Measurements from ENCODE around the gene KANSL1.

KANSL1 gene

GRCh38 chr17:46128453-46128852, 64.8 kb downstream of the KANSL1 start:
- Histone ChIP-seq H3K27ac (ENCODE audit: low read depth in 2 of 2, low read length in 2 of 2) (no peak overlapping the region), H3K36me3 (ENCODE audit: control insufficient read depth in 2 of 2, insufficient read depth in 2 of 2, low read length in 2 of 2) (peaks cover 0 to 5% of the 10 kb centered on the region in 2 donors), H3K9ac (ENCODE audit: low read depth in 1 of 2, low read length in 2 of 2) (no peak overlapping the region), H3K4me1 (ENCODE audit: control insufficient read depth in 2 of 2, insufficient read depth in 2 of 2, low read length in 2 of 2) (peaks cover 2 to 6% of the 10 kb centered on the region in 2 donors), H3K9me3 (ENCODE audit: control insufficient read depth in 2 of 2, low read length in 2 of 2) (no peaks in the 10 kb centered on the region), H3K4me3 (ENCODE audit: low read length in 2 of 2) (no peak overlapping the region), H3K27me3 (ENCODE audit: control insufficient read depth in 2 of 2, insufficient read depth in 2 of 2, low read length in 2 of 2) (no peaks in the 10 kb centered on the region)

- H3K27me3 ChIP-seq (ENCODE audit: control insufficient read depth in 2 of 2, insufficient read depth in 2 of 2, low read length in 2 of 2): no peaks in the 10 kb centered on the region
- H3K4me3 ChIP-seq (ENCODE audit: low read length in 2 of 2): no peak overlapping the region
- H3K27ac ChIP-seq (ENCODE audit: low read depth in 2 of 2, low read length in 2 of 2): no peak overlapping the region
- H3K9ac ChIP-seq (ENCODE audit: low read depth in 1 of 2, low read length in 2 of 2): no peak overlapping the region
- H3K4me1 ChIP-seq (ENCODE audit: control insufficient read depth in 2 of 2, insufficient read depth in 2 of 2, low read length in 2 of 2): peaks cover 2 to 10% of the 10 kb centered on the region in 2 donors
- peaks cover 0 to 6% of the 10 kb centered on the region in 2 donors for H3K36me3 ChIP-seq (ENCODE audit: control insufficient read depth in 2 of 2, insufficient read depth in 2 of 2, low read length in 2 of 2)
- H3K9me3 ChIP-seq (ENCODE audit: control insufficient read depth in 2 of 2, low read length in 2 of 2): no peaks in the 10 kb centered on the region
Measured at GRCh38 chr17:46127524-46127923, 65.7 kb downstream of the KANSL1 start.

GRCh38 chr17:46126840-46127239, 66.4 kb downstream of the KANSL1 start:
- Histone ChIP-seq H3K27me3 (ENCODE audit: control insufficient read depth in 2 of 2, insufficient read depth in 2 of 2, low read length in 2 of 2) (no peaks in the 10 kb centered on the region), H3K9me3 (ENCODE audit: control insufficient read depth in 2 of 2, low read length in 2 of 2) (no peaks in the 10 kb centered on the region), H3K4me3 (ENCODE audit: low read length in 2 of 2) (no peak overlapping the region), H3K27ac (ENCODE audit: low read depth in 2 of 2, low read length in 2 of 2) (no peak overlapping the region), H3K9ac (ENCODE audit: low read depth in 1 of 2, low read length in 2 of 2) (no peak overlapping the region), H3K4me1 (ENCODE audit: control insufficient read depth in 2 of 2, insufficient read depth in 2 of 2, low read length in 2 of 2) (peaks cover 6 to 15% of the 10 kb centered on the region in 2 donors), H3K36me3 (ENCODE audit: control insufficient read depth in 2 of 2, insufficient read depth in 2 of 2, low read length in 2 of 2) (peaks cover 0 to 6% of the 10 kb centered on the region in 2 donors)

GRCh38 chr17:46125831-46126230, 67.4 kb downstream of the KANSL1 start:
- H3K9ac ChIP-seq (ENCODE audit: low read depth in 1 of 2, low read length in 2 of 2): no peak overlapping the region
- H3K4me1 ChIP-seq (ENCODE audit: control insufficient read depth in 2 of 2, insufficient read depth in 2 of 2, low read length in 2 of 2): peaks cover 11 to 24% of the 10 kb centered on the region in 2 donors
- H3K36me3 ChIP-seq (ENCODE audit: control insufficient read depth in 2 of 2, insufficient read depth in 2 of 2, low read length in 2 of 2): peaks cover 0 to 6% of the 10 kb centered on the region in 2 donors
- H3K4me3 ChIP-seq (ENCODE audit: low read length in 2 of 2): no peak overlapping the region
- H3K27ac ChIP-seq (ENCODE audit: low read depth in 2 of 2, low read length in 2 of 2): no peak overlapping the region
- no peaks in the 10 kb centered on the region for H3K9me3 ChIP-seq (ENCODE audit: control insufficient read depth in 2 of 2, low read length in 2 of 2)
- H3K27me3 ChIP-seq (ENCODE audit: control insufficient read depth in 2 of 2, insufficient read depth in 2 of 2, low read length in 2 of 2): no peaks in the 10 kb centered on the region

- H3K4me1 ChIP-seq (ENCODE audit: control insufficient read depth in 2 of 2, insufficient read depth in 2 of 2, low read length in 2 of 2): peaks cover 9 to 26% of the 10 kb centered on the region in 2 donors
Measured at GRCh38 chr17:46124695-46125592, 68.3 kb downstream of the KANSL1 start.

GRCh38 chr17:46123607-46124006, 69.6 kb downstream of the KANSL1 start:
- peaks cover 9 to 26% of the 10 kb centered on the region in 2 donors for H3K4me1 ChIP-seq (ENCODE audit: control insufficient read depth in 2 of 2, insufficient read depth in 2 of 2, low read length in 2 of 2)
- no peaks in the 10 kb centered on the region for H3K27me3 ChIP-seq (ENCODE audit: control insufficient read depth in 2 of 2, insufficient read depth in 2 of 2, low read length in 2 of 2)
- no peaks in the 10 kb centered on the region for H3K9me3 ChIP-seq (ENCODE audit: control insufficient read depth in 2 of 2, low read length in 2 of 2)
- H3K36me3 ChIP-seq (ENCODE audit: control insufficient read depth in 2 of 2, insufficient read depth in 2 of 2, low read length in 2 of 2): peaks cover 0 to 6% of the 10 kb centered on the region in 2 donors
- no peak overlapping the region for H3K27ac ChIP-seq (ENCODE audit: low read depth in 2 of 2, low read length in 2 of 2)
- H3K4me3 ChIP-seq (ENCODE audit: low read length in 2 of 2): no peak overlapping the region
- no peak overlapping the region for H3K9ac ChIP-seq (ENCODE audit: low read depth in 1 of 2, low read length in 2 of 2)

More at GRCh38 chr17:46124695-46125592, 68.3 kb downstream of the KANSL1 start:
- no peaks in the 10 kb centered on the region for H3K27me3 ChIP-seq (ENCODE audit: control insufficient read depth in 2 of 2, insufficient read depth in 2 of 2, low read length in 2 of 2)
- peaks cover 0 to 6% of the 10 kb centered on the region in 2 donors for H3K36me3 ChIP-seq (ENCODE audit: control insufficient read depth in 2 of 2, insufficient read depth in 2 of 2, low read length in 2 of 2)
- H3K9me3 ChIP-seq (ENCODE audit: control insufficient read depth in 2 of 2, low read length in 2 of 2): no peaks in the 10 kb centered on the region
- no peak overlapping the region for H3K4me3 ChIP-seq (ENCODE audit: low read length in 2 of 2)
- H3K27ac ChIP-seq (ENCODE audit: low read depth in 2 of 2, low read length in 2 of 2): no peak overlapping the region
- no peak overlapping the region for H3K9ac ChIP-seq (ENCODE audit: low read depth in 1 of 2, low read length in 2 of 2)

- H3K27me3 ChIP-seq (ENCODE audit: control insufficient read depth in 2 of 2, insufficient read depth in 2 of 2, low read length in 2 of 2): no peaks in the 10 kb centered on the region
- H3K4me3 ChIP-seq (ENCODE audit: low read length in 2 of 2): no peak overlapping the region
- H3K4me1 ChIP-seq (ENCODE audit: control insufficient read depth in 2 of 2, insufficient read depth in 2 of 2, low read length in 2 of 2): peaks cover 9 to 26% of the 10 kb centered on the region in 2 donors
- H3K9ac ChIP-seq (ENCODE audit: low read depth in 1 of 2, low read length in 2 of 2): no peak overlapping the region
- H3K36me3 ChIP-seq (ENCODE audit: control insufficient read depth in 2 of 2, insufficient read depth in 2 of 2, low read length in 2 of 2): peaks cover 0 to 6% of the 10 kb centered on the region in 2 donors
- H3K9me3 ChIP-seq (ENCODE audit: control insufficient read depth in 2 of 2, low read length in 2 of 2): no peaks in the 10 kb centered on the region
- H3K27ac ChIP-seq (ENCODE audit: low read depth in 2 of 2, low read length in 2 of 2): no peak overlapping the region
Measured at GRCh38 chr17:46122486-46122871, 70.8 kb downstream of the KANSL1 start.

- H3K9ac ChIP-seq (ENCODE audit: low read depth in 1 of 2, low read length in 2 of 2): no peak overlapping the region
Measured at GRCh38 chr17:46121841-46122485, 71.3 kb downstream of the KANSL1 start.

GRCh38 chr17:46121165-46121764, 72.0 kb downstream of the KANSL1 start:
- Histone ChIP-seq H3K4me1 (ENCODE audit: control insufficient read depth in 2 of 2, insufficient read depth in 2 of 2, low read length in 2 of 2) (peaks cover 9 to 26% of the 10 kb centered on the region in 2 donors), H3K27me3 (ENCODE audit: control insufficient read depth in 2 of 2, insufficient read depth in 2 of 2, low read length in 2 of 2) (no peaks in the 10 kb centered on the region), H3K4me3 (ENCODE audit: low read length in 2 of 2) (peak overlapping the region in 1 of 2 donors; percentile 29), H3K9me3 (ENCODE audit: control insufficient read depth in 2 of 2, low read length in 2 of 2) (no peaks in the 10 kb centered on the region), H3K9ac (ENCODE audit: low read depth in 1 of 2, low read length in 2 of 2) (no peak overlapping the region), H3K36me3 (ENCODE audit: control insufficient read depth in 2 of 2, insufficient read depth in 2 of 2, low read length in 2 of 2) (peaks cover 0 to 6% of the 10 kb centered on the region in 2 donors), H3K27ac (ENCODE audit: low read depth in 2 of 2, low read length in 2 of 2) (no peak overlapping the region)

More at GRCh38 chr17:46121841-46122485, 71.3 kb downstream of the KANSL1 start:
- H3K27me3 ChIP-seq (ENCODE audit: control insufficient read depth in 2 of 2, insufficient read depth in 2 of 2, low read length in 2 of 2): no peaks in the 10 kb centered on the region
- peak overlapping the region in 1 of 2 donors; percentile 29 for H3K4me3 ChIP-seq (ENCODE audit: low read length in 2 of 2)
- H3K9me3 ChIP-seq (ENCODE audit: control insufficient read depth in 2 of 2, low read length in 2 of 2): no peaks in the 10 kb centered on the region
- peaks cover 9 to 26% of the 10 kb centered on the region in 2 donors for H3K4me1 ChIP-seq (ENCODE audit: control insufficient read depth in 2 of 2, insufficient read depth in 2 of 2, low read length in 2 of 2)
- H3K36me3 ChIP-seq (ENCODE audit: control insufficient read depth in 2 of 2, insufficient read depth in 2 of 2, low read length in 2 of 2): peaks cover 0 to 6% of the 10 kb centered on the region in 2 donors
- H3K27ac ChIP-seq (ENCODE audit: low read depth in 2 of 2, low read length in 2 of 2): no peak overlapping the region

- Histone ChIP-seq H3K27me3 (ENCODE audit: control insufficient read depth in 2 of 2, insufficient read depth in 2 of 2, low read length in 2 of 2) (no peaks in the 10 kb centered on the region), H3K4me3 (ENCODE audit: low read length in 2 of 2) (no peak overlapping the region), H3K9ac (ENCODE audit: low read depth in 1 of 2, low read length in 2 of 2) (no peak overlapping the region), H3K9me3 (ENCODE audit: control insufficient read depth in 2 of 2, low read length in 2 of 2) (no peaks in the 10 kb centered on the region), H3K27ac (ENCODE audit: low read depth in 2 of 2, low read length in 2 of 2) (no peak overlapping the region), H3K4me1 (ENCODE audit: control insufficient read depth in 2 of 2, insufficient read depth in 2 of 2, low read length in 2 of 2) (peaks cover 9 to 26% of the 10 kb centered on the region in 2 donors), H3K36me3 (ENCODE audit: control insufficient read depth in 2 of 2, insufficient read depth in 2 of 2, low read length in 2 of 2) (peaks cover 0 to 6% of the 10 kb centered on the region in 2 donors)
Measured at GRCh38 chr17:46120537-46120936, 72.7 kb downstream of the KANSL1 start.
